SK-N-SH (cell line): Measurements from ENCODE around the gene MEOX1. TPM values are rescaled to one million over a fixed set of nuclear protein-coding genes. Genes with fewer than 3 reads are reported as not detected.

Source experiments
- CTCF ChIA-PET: fragments of 300-600, 350-600 bp; formaldehyde crosslinking; extraction: SDS; loops from one replicate; lab custom pipeline; 2021; lab: Yijun Ruan, JAX
- POLR2A ChIA-PET: fragments of 350-600 bp; sonication (Branson Sonifier 250); formaldehyde crosslinking; extraction: SDS; loops from one replicate; lab custom pipeline; 2020; ENCODE audit warnings: antibody characterized with exemption, inconsistent platforms; lab: Yijun Ruan, JAX
- DNase-seq: peaks from one replicate; pipeline ENCODE4 v3.0.0; 2012
- H2AFZ ChIP-seq: fragments of 200-600 bp; sonication (generic); 2 replicates; pipeline ENCODE4 v1.8.1; 2016; ENCODE audit warnings: antibody characterized with exemption, mild to moderate bottlenecking, low read depth
- H3F3A ChIP-seq: fragments of 200-600 bp; sonication (generic); replicated peaks from 2 replicates; pipeline ENCODE3; 2016; ENCODE audit warnings: antibody characterized with exemption, mild to moderate bottlenecking; ENCODE audit not compliant: insufficient read depth
- H3K27ac ChIP-seq, 2 experiments: fragments of 200-500 bp in 1 of 2; fragments of 200-600 bp in 1 of 2; sonication (Bioruptor generic) in 1 of 2; sonication (generic), shearing (Covaris generic) in 1 of 2; 2 replicates each; pipeline versions ENCODE4 v1.5.1 to v1.6.1; 2014 to 2016; ENCODE audit warnings: low read depth in 2 of 2, inconsistent platforms in 1 of 2, low read length in 1 of 2, mild to moderate bottlenecking in 1 of 2, mixed read lengths in 1 of 2
- H3K27me3 ChIP-seq: fragments of 200-600 bp; sonication (generic), shearing (Covaris generic); 2 replicates; pipeline ENCODE4 v1.6.1; 2016; ENCODE audit warnings: mixed run types; ENCODE audit not compliant: insufficient read depth
- H3K36me3 ChIP-seq, 2 experiments: fragments of 200-500 bp in 1 of 2; fragments of 200-600 bp in 1 of 2; sonication (Bioruptor generic) in 1 of 2; sonication (generic) in 1 of 2; replicated peaks in 1 of 2; 2 replicates each; pipeline versions ENCODE3 to v1.5.1; 2014 to 2016; ENCODE audit warnings: low read length in 1 of 2, mild to moderate bottlenecking in 1 of 2; ENCODE audit not compliant: insufficient read depth in 2 of 2, control insufficient read depth in 1 of 2
- H3K4me1 ChIP-seq, 2 experiments: fragments of 200-500 bp in 1 of 2; fragments of 200-600 bp in 1 of 2; sonication (Bioruptor generic) in 1 of 2; sonication (generic), shearing (Covaris generic) in 1 of 2; 2 replicates each; pipeline versions ENCODE4 v1.5.1 to v1.6.1; 2014 to 2016; ENCODE audit warnings: low read depth in 1 of 2, low read length in 1 of 2, mixed run types in 1 of 2; ENCODE audit not compliant: insufficient read depth in 2 of 2, control insufficient read depth in 1 of 2
- H3K4me2 ChIP-seq: fragments of 200-600 bp; sonication (generic), shearing (Covaris generic); 2 replicates; pipeline ENCODE4 v1.6.1; 2017; ENCODE audit warnings: mixed run types
- H3K4me3 ChIP-seq, 2 experiments: fragments of 200-500 bp in 1 of 2; fragments of 200-600 bp in 1 of 2; sonication (Bioruptor generic) in 1 of 2; sonication (generic), shearing (Covaris generic) in 1 of 2; 2 replicates each; pipeline versions ENCODE4 v1.5.1 to v1.8.1; 2014 to 2016; ENCODE audit warnings: low read depth in 2 of 2, inconsistent platforms in 1 of 2, low read length in 1 of 2, mild to moderate bottlenecking in 1 of 2, mixed read lengths in 1 of 2, moderate library complexity in 1 of 2
- H3K79me2 ChIP-seq: fragments of 200-600 bp; sonication (generic); 2 replicates; pipeline ENCODE4 v1.8.1; 2017; ENCODE audit warnings: mild to moderate bottlenecking; ENCODE audit not compliant: insufficient read depth
- H3K9ac ChIP-seq: fragments of 200-600 bp; sonication (generic); 2 replicates; pipeline ENCODE4 v1.6.1; 2017; ENCODE audit warnings: mixed run types
- H3K9me2 ChIP-seq: fragments of 200-600 bp; sonication (generic); 2 replicates; pipeline ENCODE4 v1.6.1; 2017; ENCODE audit warnings: mixed run types
- H3K9me3 ChIP-seq: fragments of 200-600 bp; sonication (generic); 2 replicates; pipeline ENCODE4 v1.6.1; 2017; ENCODE audit warnings: mixed run types, mild to moderate bottlenecking, moderate library complexity
- H4K20me1 ChIP-seq: fragments of 200-600 bp; sonication (generic); 2 replicates; pipeline ENCODE4 v1.6.1; 2017; ENCODE audit warnings: mild to moderate bottlenecking, mixed run types; ENCODE audit not compliant: insufficient read depth
- EP300 ChIP-seq, 2 experiments: IDR thresholded peaks; 2 replicates each; pipeline versions ENCODE4 v1.4.0 to v1.6.1; 2012; ENCODE audit warnings: borderline replicate concordance in 1 of 2, low read depth in 1 of 2, low read length in 1 of 2
- EZH2phosphoT487 ChIP-seq: fragments of 200-600 bp; sonication (generic); IDR thresholded peaks from 2 replicates; pipeline ENCODE4 v1.6.1; 2017; ENCODE audit warnings: low read depth, mixed run types, mild to moderate bottlenecking, antibody characterized with exemption, moderate library complexity, borderline replicate concordance
- FOSL2 ChIP-seq: IDR thresholded peaks from 2 replicates; pipeline ENCODE4 v1.4.0; 2012; ENCODE audit warnings: low read depth, mild to moderate bottlenecking, moderate library complexity, borderline replicate concordance
- PBX3 ChIP-seq: IDR thresholded peaks from 2 replicates; pipeline ENCODE4; 2012
- POLR2AphosphoS5 ChIP-seq: IDR thresholded peaks from 2 replicates; pipeline ENCODE4 v1.6.1; 2012; ENCODE audit warnings: low read depth, low read length
- REST ChIP-seq: IDR thresholded peaks from 2 replicates; pipeline ENCODE4 v1.6.1; 2012; ENCODE audit warnings: mild to moderate bottlenecking, low read depth, low read length, moderate library complexity
- YY1 ChIP-seq: IDR thresholded peaks from 2 replicates; pipeline ENCODE4 v1.4.0; 2012; ENCODE audit warnings: low read depth, mild to moderate bottlenecking
- WGBS: methylation state at CpG from one replicate; pipeline ENCODE4 v1.1.6; 2017; ENCODE audit warnings: low lambda C conversion rate; 5-methylcytosine and 5-hydroxymethylcytosine counted together
- polyA plus RNA-seq, 3 experiments: library from polyadenylated mRNA; depleted of rRNA; stranded (reverse); fragments of >200 nt; gene quantifications; 2 replicates each; pipeline ENCODE4 v1.2.3, GENCODE V29; 2012

The MEOX1 gene
- polyA plus RNA-seq, 1 of the 3 experiments (the other 2 are of a cell fraction) = 0.05 TPM

GRCh38 chr17:43628089-43628650, 33.6 kb downstream of the MEOX1 start:
- Histone ChIP-seq H3K27me3 (no peaks in the 10 kb centered on the region), H4K20me1 (no peaks in the 10 kb centered on the region), H3K9me2 (no peaks in the 10 kb centered on the region), H3K79me2 (no peaks in the 10 kb centered on the region), H3F3A (no peaks in the 10 kb centered on the region), H2AFZ (no peak overlapping the region), H3K4me3 (no peak overlapping the region), H3K4me1 (no peaks in the 10 kb centered on the region; a peak in 1 of 4 replicates), H3K4me2 (no peak overlapping the region), H3K9ac (no peak overlapping the region), H3K27ac (no peak overlapping the region), H3K36me3 (no peaks in the 10 kb centered on the region), H3K9me3 (no peaks in the 10 kb centered on the region)
- no peak for DNase-seq
- WGBS = 78% methylated on average over 11 of the region's 15 CpGs
- ChIA-PET POLR2A (no interaction called here), CTCF (interaction anchor here (0.6 to 1.9 kb wide), 2 partner anchors 49 to 52 kb away, joined by 3 to 10 read pairs; no protein-coding TSS in a partner anchor)
- TF ChIP-seq YY1 = no peak

- H3K79me2 ChIP-seq = no peaks in the 10 kb centered on the region
- H3K27ac ChIP-seq = no peak overlapping the region
- H3K4me2 ChIP-seq = no peak overlapping the region
- no peak overlapping the region for H3K4me3 ChIP-seq
- H3K9me2 ChIP-seq = no peaks in the 10 kb centered on the region
- no peaks in the 10 kb centered on the region for H3F3A ChIP-seq
- H3K9ac ChIP-seq = no peak overlapping the region
- TF ChIP-seq PBX3 = no peak
- no peak for TF ChIP-seq EZH2phosphoT487
- TF ChIP-seq REST = no peak
- no peak for TF ChIP-seq POLR2AphosphoS5
- no peak for TF ChIP-seq EP300 (IDR thresholded peaks at IDR 0.05; ENCODE audit: borderline replicate concordance in 1 of 2, low read depth in 1 of 2, low read length in 1 of 2)
- no peak for TF ChIP-seq FOSL2
- no peak overlapping the region for H2AFZ ChIP-seq
- no peaks in the 10 kb centered on the region for H3K27me3 ChIP-seq
- H4K20me1 ChIP-seq = no peaks in the 10 kb centered on the region
- no peaks in the 10 kb centered on the region for H3K36me3 ChIP-seq
- CTCF ChIA-PET = interaction anchor here (1.9 kb wide), 1 partner anchor 51 kb away, joined by 10 read pairs; no protein-coding TSS in a partner anchor
- H3K4me1 ChIP-seq = no peaks in the 10 kb centered on the region; a peak in 1 of 4 replicates
- WGBS = 57% methylated on average over 4 of the region's 5 CpGs
- no peak for DNase-seq
- H3K9me3 ChIP-seq = no peaks in the 10 kb centered on the region
- POLR2A ChIA-PET = no interaction called here
Measured at GRCh38 chr17:43627653-43628052, 34.1 kb downstream of the MEOX1 start.
